ENCODE results near the gene CELSR3.
A peak's percentile ranks its signal among the peaks of the same experiment; 100 is the strongest.

The CELSR3 gene

DNA sequence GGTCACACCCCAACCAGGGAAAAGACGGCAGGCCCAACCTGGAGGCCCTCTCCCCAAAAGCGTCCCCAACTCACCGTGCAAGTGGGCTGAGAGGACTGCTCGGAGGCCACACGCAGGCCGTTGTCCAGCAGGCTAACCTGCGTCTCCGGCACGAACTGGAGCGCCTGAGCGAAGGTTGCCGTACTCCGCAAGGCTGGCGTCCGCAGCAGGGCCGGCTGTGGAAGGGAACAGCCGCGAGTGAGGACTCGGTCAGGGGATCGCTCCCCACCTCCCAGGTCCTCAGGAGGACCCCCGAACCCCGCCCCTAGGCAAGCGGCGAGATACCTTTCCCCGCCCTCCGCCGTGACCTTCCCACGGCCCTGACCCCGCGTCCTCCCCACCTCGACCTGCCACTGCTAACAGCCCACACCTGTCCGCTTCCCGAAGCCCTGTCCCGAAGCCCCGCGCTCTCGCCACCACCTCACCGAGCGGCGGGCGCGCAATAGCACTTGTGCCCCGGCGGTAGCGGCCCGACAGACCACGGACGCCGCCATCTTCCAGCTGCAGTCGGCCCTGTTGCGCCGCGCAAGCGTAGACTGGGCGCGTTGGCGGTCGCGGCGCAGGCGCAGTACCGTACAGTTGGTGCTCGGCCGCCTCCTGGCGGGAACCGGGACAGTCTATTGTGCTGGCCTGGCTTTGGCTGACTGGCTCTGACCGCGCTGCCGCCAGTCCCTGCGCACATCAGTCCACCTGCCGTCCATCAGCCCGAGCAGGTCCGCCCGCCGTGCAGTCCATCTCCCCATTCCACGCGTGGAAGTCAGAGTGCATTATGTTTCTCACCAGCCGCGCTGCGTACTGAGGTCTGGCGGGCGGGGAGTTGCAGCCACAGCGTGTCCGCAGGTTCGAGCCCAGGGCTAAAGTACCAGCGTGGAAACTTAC, 53.3 kb downstream of the CELSR3 start, which contains the start of gene UQCRC1:
UQCRC1 (minus strand) TSS at position 559 of the 918 bp plus-strand sequence; CDS start at position 533, 26 bp downstream.
- peak; percentile 71 to 87 for DNase-seq (ENCODE audit: extremely low read depth in 1 of 2, low read depth in 1 of 2)

DNA sequence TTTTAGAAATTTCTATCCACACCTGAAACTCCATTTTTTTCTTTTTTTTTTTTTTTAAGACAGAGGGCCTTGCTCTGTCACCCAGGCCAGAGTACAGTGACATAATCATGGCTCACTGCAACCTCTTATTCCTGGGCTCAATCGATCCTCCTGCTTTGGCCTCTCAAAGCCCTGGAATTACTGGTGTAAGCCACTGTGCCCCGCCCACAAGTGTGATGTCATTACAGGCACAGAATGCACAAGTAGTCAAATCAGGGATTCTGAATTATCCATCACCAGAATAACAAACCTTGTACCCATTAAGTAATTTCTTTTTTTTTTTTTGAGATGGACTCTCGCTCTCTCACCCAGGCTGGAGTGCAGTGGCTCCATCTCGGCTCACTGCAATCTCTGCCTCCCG, 55.2 kb downstream of the CELSR3 start:
- DNase-seq (ENCODE audit: extremely low read depth in 1 of 2, low read depth in 1 of 2): no peak

DNA sequence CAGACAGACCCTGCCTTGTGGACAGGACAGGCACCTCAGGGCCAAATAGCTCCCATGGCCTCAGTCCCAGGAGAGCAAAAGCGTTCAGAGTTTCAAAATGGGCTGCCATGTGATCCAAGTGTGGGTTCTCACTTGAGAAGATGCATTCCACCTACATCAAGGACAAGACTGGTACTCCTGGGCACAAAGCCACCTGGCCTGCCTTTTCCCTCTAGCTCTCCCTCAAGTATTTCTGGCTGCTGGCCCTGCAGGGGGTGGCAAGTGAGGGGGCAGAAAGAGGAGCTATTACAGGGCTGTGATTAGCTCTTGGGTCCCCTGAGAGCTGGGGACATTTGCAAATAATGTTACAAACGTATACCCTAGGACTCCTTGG, 61.1 kb downstream of the CELSR3 start:
- no peak for DNase-seq (ENCODE audit: extremely low read depth in 1 of 2, low read depth in 1 of 2)

DNA sequence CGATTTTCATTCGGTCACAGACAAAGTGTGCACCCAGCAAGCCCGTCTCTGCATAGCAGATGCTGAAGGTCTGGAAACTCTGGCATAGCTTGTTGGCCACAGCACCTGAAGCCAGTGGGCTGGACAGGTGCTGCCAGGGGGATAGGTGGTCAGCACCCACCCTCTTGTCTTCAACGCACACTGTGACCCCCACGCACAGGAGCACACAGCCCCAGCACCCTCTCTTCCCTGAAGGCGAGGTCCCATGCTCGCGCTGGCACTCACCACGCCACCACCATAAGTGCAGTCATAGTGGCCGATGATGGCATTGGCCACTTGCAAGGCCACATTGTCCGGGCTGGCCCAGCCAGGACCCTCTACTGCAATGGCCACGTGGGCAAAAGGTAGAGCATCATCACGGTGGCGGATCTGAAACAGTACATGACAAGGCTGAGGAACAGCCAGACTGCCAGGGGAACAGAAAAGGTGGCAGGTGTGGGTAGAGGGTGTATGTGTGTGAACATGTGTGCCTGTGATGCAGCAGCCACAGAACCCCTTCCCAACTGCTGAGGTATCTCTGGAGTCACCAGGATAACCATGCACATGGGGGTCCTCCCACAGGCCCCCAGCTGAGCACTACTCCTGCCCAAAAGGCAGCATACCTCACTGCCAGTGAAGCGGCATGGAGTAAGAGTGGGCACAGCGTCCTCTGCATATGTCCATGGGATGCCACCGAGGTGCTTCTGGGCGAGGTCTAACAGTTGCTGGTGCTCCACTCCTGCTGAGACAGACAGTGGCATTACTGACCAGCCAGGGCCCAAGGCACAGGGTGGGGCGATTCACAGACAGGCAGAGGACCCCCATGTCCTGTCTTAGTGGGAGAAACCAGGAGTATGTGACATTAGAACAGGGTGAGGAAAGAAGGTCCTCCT, 61.7 kb downstream of the CELSR3 start:
- no peak for DNase-seq (ENCODE audit: extremely low read depth in 1 of 2, low read depth in 1 of 2)

DNA sequence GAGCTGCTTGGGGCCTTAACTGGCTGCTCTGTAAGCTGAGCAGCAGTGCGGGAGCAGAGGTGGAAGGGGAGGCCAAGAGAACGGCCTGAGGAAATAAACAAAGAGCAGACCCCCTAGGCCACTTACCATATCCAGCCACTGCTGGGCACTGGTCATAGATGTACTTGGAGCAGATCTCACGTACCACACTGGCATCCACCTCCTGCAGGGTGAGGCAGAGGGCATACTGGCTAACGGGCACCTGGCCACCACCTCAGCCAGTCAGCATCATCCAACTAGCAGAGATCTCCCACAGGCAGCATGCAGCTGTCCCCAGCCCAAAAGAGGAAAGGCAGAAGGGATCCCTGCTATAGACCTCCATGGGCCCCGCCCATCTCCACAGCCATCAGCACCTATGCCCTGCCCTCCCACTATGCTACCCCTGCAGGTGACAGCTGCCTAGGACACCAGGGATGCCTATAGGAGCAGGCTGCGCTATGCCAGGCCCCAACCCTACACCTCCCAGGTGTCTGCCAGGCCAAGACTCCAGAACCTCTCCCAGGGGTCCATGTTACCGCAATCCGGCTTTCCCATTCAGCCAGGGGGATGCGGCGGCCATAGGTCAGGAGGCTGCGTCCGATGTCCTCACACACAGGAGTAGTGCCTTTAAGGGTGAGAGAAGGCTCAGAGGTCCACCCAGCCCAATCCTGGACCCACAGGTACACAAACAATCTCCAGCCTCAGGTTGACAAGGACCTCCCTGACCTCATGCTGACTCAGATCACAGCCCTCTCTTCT, 63.0 kb downstream of the CELSR3 start:
- no peak for DNase-seq (ENCODE audit: extremely low read depth in 1 of 2, low read depth in 1 of 2)

DNA sequence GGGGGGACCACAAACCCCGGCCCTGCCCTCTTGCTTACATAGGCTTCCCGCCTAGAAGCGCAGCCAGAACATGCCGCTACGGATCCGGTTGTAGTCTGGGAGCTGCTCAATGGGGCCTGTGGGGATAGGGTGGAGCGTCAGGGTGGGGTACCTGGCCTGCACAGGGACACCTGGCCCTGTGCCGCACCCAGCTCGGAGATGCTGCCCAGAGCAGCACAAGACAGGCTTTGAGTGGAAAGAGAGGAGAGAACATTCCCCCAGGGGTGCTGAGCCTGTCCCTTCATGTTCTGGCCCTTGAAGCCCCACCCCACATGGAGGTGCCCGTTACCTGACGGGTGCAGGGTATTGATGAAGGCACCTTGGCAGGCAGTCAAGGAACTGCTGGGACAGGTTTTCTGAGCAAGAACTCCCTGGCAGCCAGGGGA, 63.6 kb downstream of the CELSR3 start:
- DNase-seq (ENCODE audit: extremely low read depth in 1 of 2, low read depth in 1 of 2): no peak

DNA sequence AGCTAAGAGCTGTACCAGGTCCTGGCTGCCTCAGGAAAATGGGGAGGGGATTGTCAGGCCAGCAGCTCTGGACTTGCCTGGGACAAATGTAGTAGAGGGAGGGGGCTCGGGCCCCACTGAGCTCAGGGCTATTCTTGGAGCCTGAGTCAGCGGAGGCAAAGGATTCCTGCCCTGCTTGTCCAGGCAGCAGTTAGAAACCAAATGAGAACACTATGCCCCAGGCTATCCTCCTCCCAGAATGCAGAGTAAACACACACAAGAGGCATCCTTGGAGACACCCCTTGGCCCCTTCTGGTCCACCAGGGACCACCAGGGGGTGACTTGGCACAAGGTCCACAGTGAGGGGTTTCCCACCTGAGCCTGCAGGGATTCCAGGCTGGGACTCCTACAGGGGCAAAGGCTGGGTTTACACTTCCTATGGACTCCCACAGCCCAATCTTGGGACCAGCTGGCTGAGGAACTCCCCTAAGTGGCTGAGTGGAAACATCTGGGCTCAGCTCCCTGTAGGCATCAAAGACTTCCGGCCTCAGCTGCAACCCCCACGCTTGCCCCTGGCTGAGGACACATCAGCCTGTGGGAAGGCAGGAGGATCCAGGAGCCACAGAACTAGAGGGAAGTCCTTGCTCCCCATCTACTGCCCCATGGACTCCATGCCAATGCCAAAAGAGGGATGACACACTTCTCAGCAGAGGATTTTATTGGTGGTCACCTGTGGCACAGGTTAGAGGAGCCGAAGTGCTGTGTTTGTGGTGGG, 64.2 kb downstream of the CELSR3 start:
- no peak for DNase-seq (ENCODE audit: extremely low read depth in 1 of 2, low read depth in 1 of 2)

DNA sequence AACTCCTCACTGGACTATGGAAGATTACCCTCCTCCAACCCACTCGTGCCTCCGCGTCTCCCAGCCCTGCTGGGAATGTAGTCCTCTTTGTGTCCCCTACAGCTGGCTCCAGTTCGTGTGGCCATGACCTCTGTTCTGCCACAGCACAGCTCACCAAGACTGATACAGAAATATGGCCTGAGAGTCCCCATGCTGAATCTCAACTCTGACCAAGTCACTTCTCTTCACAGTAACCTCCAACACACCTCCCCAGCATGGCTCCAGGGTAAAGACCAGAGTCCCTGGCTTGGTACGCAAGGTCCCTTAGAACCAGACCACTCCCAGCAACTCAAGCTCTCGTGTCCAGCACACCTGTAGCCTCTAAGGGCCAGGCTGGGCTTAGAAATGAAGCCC, 65.3 kb downstream of the CELSR3 start:
- no peak for DNase-seq (ENCODE audit: extremely low read depth in 1 of 2, low read depth in 1 of 2)

DNA sequence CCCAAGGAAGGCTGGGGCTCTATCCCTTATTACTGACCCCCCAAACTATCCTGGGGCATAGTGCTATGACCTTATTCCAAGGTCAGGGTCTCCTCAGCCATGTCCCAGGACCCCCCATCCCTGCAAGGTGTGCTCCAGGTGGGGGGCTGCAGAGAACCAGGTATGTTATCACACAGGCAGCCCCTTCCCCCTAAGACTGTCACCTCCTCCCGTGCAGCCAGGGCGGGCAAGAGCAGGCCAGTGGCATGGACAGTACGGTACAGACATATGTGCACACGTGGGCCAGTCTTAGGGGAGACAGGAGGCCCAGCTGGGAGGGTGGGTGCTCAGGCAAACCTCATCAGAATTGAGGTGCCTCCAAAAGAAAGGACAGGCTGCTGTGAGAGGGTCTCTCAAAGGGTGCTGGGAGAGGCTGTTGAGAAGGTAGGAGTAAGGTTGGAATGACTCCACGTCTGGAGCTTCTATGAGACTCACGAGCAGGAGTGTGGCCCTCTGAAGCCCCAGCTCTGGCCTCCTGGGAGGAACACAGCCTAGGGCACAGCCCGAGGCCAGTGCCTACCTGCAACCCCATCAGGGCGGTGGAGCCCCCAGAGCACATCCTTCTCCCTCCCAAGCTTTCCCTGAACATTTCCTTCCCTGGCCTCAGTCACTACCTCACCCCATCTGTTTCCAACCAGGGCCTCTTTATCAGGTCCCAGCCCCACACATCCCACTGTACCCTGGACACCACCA, 65.8 kb downstream of the CELSR3 start:
- DNase-seq (ENCODE audit: extremely low read depth in 1 of 2, low read depth in 1 of 2): no peak

DNA sequence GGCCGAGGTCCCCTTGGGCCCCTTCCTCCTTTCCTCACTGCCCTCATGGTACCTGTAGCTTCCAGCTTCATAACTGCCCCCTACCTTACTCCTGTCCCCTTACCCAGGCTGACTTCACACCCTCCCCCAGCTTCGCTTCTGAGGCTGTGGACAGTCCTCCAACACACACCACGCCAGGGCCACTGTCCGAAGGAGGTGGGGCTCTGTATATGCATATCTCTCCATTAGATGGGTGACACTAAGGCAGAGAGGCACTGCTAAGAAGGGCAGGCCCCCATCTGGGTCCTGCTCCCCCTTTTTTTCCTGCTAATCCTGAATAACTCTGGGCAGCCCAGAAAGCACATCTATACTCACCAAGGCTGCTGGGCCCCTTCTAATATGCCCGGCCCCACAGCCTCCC, 66.5 kb downstream of the CELSR3 start:
- no peak for DNase-seq (ENCODE audit: extremely low read depth in 1 of 2, low read depth in 1 of 2)

DNA sequence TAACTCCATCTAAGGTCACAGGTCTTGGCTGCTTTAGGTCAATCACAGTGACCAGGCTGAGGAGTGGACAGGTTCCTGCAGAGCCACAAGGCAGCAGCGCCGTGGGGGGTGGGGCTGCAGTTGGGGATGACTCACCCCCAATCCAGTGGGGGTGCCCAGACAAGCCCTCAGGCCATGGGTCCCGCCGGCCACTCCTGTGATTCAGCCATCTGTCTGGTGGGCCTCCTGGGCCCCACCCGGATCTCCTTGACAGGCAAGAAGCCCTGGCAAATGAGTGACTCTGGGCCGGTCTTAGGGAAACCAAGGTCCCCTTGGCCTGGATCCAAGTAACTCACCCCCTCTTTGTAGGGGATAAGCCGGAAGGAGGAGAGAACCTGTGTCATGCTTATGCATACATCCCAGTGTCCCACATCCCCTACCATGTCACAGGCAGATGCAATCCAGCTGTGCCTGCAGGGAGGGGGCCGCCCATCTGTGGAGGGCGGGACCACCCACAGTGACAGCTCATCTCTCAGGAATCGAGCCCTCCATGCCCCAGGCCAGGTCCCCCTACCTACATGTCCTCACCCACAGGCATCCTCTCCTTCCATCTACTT, 67.1 kb downstream of the CELSR3 start:
- no peak for DNase-seq (ENCODE audit: extremely low read depth in 1 of 2, low read depth in 1 of 2)

DNA sequence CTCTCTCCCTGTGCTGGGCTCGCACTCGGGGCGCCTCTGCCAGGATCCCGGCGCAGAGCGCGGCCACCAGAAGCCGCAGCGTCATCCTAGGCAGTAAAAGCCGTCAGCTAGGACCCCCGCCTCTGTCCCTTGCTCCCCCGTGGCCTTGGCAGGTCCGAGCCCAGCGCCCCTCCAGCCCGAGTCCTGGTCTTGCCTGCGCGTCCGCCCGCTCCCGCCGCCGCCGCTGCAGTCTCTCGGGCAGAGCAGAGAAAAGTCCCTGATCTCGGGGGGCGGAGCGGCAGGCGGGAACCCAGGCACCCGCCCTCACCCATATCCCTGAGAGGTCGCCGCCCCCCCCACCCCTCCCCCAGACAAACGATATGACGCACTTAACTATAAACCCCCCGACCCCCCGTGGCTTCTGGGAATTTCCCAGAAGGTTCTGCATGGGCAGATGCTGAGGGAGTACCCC, 67.6 kb downstream of the CELSR3 start, which contains the start of gene COL7A1:
COL7A1 (minus strand) TSS at position 255 of the 451 bp plus-strand sequence; CDS start at position 85, 170 bp downstream.
- no peak for DNase-seq (ENCODE audit: extremely low read depth in 1 of 2, low read depth in 1 of 2)

DNA sequence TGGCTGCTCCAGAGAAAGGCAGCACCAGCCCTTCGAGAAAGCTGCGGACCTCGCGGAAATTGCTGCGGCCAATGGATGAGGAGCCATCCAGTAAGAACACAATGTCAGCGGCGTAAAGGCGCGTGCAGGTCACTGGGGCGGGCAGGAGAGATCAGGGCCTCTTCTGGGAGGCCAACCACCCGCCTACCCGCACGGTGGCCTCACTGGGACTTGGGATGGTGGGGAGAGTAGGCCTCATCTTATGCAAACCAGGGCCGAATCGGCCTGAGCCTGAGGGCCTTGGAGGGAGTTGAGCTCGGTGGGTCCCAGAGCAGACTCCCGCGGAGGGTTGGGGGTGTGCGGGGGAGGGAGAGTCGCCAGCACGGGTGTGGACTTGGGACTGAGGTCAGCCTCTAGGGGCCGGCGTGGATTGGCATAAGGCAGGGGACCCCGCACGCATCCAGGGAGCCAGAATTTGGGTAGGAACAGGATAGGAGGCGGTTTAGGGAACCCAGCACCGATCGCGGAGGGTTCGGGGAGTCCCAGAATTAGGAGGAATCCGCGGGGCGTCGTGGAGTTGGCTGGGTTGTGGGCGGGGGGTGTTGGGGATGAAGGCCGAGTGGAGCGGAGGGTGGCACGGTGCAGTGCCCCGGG, 68.2 kb downstream of the CELSR3 start:
- DNase-seq (ENCODE audit: extremely low read depth in 1 of 2, low read depth in 1 of 2): no peak

DNA sequence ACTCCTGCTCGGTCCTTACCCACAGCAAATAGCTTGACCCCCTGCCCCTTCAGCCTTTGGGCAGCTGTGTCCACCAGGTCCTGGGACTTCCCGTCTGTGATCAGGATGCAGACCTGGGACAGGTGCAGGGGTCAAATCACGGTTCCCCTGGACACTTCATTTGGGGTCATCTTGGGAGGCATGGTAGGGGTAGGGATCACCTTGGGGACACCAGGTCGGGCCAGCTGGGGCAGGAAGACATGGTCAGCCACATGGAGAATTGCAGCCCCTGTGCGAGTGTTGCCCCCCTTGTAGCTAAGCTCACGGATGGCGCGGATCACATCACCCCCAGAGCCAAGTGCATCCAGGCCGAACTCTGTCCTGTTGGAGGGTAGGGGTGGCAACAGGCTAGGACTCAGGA, 69.3 kb downstream of the CELSR3 start:
- no peak for DNase-seq (ENCODE audit: extremely low read depth in 1 of 2, low read depth in 1 of 2)

DNA sequence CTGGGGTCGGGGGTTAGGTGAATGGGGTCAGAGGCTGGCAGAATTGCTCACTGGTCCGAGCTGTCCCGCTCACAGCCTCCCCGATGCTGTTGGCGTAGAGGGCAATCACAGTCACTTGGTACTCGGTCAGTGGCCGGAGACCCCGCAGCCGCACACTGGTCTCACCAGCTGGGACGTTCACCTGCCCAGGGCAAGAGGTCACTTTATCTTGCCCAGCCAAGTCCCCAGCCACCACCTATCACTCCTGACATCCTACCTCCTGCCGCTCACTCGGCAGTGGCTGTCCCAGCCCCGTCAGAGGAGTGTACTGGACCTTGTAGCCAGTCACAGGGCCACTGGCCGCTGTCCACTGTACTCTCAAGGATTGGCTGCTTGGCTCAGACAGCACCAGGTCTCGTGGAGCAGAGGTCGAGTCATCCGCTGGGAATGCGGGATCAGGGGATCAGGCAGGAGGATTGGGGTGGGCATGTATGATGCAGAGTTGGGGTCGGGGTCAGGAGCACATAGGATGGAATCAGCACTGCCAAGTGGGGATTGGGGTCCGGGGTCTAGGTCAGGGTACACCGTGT, 70.1 kb downstream of the CELSR3 start:
- DNase-seq (ENCODE audit: extremely low read depth in 1 of 2, low read depth in 1 of 2): no peak

DNA sequence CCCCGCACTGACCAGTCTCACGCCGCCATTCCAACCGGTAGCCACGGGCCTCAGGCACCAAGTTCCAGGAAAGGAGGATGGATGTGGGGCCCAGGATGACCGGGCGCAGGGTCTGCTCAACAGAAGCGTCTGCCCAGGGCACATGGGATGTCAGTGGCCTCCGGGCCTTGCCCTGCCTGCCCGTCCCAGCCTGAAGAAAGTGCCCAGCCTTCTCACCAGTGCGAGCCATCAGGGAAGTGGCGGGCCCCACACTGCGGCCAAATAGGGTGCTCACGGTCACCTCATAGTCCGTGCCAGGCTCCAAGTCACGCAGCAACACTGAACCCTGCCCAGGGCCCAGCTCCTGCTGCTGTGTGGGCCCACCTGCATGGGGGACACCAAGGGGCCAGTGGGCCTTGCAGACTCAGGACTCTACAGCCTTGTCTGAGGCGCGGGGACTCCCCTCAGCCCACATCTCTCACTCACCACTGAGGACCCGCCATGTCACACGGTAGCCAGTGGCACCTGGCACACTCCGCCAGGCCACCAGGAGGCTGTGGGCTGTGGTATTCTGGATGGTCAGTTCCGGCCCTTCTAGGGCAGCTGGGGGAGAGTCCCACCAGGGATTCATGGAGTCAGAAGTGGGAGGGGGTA, 70.7 kb downstream of the CELSR3 start:
- DNase-seq (ENCODE audit: extremely low read depth in 1 of 2, low read depth in 1 of 2): no peak

DNA sequence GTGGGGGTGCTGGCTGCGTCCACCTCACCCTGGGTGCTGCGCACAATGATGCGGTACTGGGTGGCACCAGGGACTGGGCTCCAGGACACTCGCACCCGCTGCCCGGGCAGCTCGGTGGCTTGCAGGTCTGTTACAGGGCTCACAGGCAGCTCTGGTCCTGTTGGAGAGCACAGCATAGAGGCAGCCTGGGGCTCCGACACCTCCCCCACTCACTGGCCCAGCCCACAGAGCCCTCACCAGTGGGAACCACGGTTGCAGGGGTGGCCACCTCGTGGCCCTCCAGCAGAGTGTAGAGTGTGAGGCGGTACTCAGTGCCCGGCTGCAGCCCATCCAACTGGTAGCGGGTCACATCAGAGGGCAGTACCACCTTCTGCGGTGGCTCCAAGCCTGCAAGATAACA, 71.2 kb downstream of the CELSR3 start:
- DNase-seq (ENCODE audit: extremely low read depth in 1 of 2, low read depth in 1 of 2): no peak

DNA sequence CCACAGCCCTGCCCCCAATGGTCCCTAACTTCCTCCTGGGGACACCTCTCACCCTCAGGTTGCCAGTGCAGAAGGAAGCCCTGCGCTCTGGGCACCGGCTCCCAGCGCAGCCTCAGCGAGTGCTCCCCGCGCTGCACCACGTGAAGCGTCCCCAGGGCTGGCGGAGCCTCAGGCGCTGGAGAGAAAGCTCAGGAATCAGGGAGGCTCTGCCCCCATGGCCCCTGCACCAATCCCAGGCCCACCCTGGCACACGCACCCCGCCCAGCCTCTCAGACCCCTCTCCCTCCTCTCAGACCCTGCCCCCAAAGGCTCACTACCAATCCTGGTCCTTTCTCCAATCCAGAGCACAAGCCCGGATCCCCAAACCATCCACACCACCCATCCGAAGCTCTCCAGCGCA, 74.5 kb downstream of the CELSR3 start:
- DNase-seq (ENCODE audit: extremely low read depth in 1 of 2, low read depth in 1 of 2): no peak

Data from activated CD8-positive, alpha-beta memory T cell treated with anti-CD3 and anti-CD28 coated beads for 1 hour (primary cell).